ENCODE results near the gene LRRC42.

GRCh38 chr1:53905509-53905908, 40.6 kb upstream of the LRRC42 start:
- TF ChIP-seq EZH2 (IDR thresholded peaks at IDR 0.05; ENCODE audit: borderline replicate concordance, low read length) (no peak), CTCF (conservative IDR thresholded peaks at IDR 0.05 in 1 of 2, IDR thresholded peaks at IDR 0.05 in 1 of 2; ENCODE audit: extremely low read depth in 1 of 2, insufficient read depth in 1 of 2, low read depth in 1 of 2, low read length in 2 of 2) (no peak)

All from mammary epithelial cell (primary cell).